Measurements from ENCODE around the gene RBM20.
"Not testable (repeated sequence)": the region's sequence is repeated elsewhere in the genome, so short reads cannot be mapped to it uniquely, and the experiment has no call there.

RBM20 gene

GRCh38 chr10:110762849-110763211 lies 118.7 kb downstream of the RBM20 start:
- DNase-seq (ENCODE audit: low read depth in 2 of 2), result no peak

- DNase-seq (ENCODE audit: low read depth in 2 of 2), result no peak
Measured at GRCh38 chr10:110764378-110764777, 120.2 kb downstream of the RBM20 start.

- no peak for DNase-seq (ENCODE audit: low read depth in 2 of 2)
Measured at GRCh38 chr10:110764793-110765512, 120.8 kb downstream of the RBM20 start.

GRCh38 chr10:110765513-110766319 lies 121.6 kb downstream of the RBM20 start:
- DNase-seq (ENCODE audit: low read depth in 2 of 2), result no peak

- DNase-seq (ENCODE audit: low read depth in 2 of 2), result not testable (repeated sequence)
Measured at GRCh38 chr10:110767601-110768000, 123.5 kb downstream of the RBM20 start.

- DNase-seq (ENCODE audit: low read depth in 2 of 2), result no peak
Measured at GRCh38 chr10:110770243-110770642, 126.1 kb downstream of the RBM20 start.

GRCh38 chr10:110771486-110771885 lies 127.3 kb downstream of the RBM20 start:
- no peak for DNase-seq (ENCODE audit: low read depth in 2 of 2)

- no peak for DNase-seq (ENCODE audit: low read depth in 2 of 2)
Measured at GRCh38 chr10:110771991-110772390, 127.9 kb downstream of the RBM20 start.

- DNase-seq (ENCODE audit: low read depth in 2 of 2), result no peak
Measured at GRCh38 chr10:110772454-110773025, 128.4 kb downstream of the RBM20 start.

- DNase-seq (ENCODE audit: low read depth in 2 of 2), result no peak
Measured at GRCh38 chr10:110773693-110774068, 129.5 kb downstream of the RBM20 start.

GRCh38 chr10:110774069-110775019 lies 130.2 kb downstream of the RBM20 start:
- peak; percentile 15 to 31 for DNase-seq (ENCODE audit: low read depth in 2 of 2)

GRCh38 chr10:110775020-110775375 lies 130.9 kb downstream of the RBM20 start:
- DNase-seq (ENCODE audit: low read depth in 2 of 2), result no peak

- no peak for DNase-seq (ENCODE audit: low read depth in 2 of 2)
Measured at GRCh38 chr10:110775406-110775805, 131.3 kb downstream of the RBM20 start.

GRCh38 chr10:110777017-110777416 lies 132.9 kb downstream of the RBM20 start:
- no peak for DNase-seq (ENCODE audit: low read depth in 2 of 2)

GRCh38 chr10:110777661-110778060 lies 133.5 kb downstream of the RBM20 start:
- no peak for DNase-seq (ENCODE audit: low read depth in 2 of 2)

GRCh38 chr10:110778211-110778610 lies 134.1 kb downstream of the RBM20 start:
- no peak for DNase-seq (ENCODE audit: low read depth in 2 of 2)

GRCh38 chr10:110779489-110779888 lies 135.4 kb downstream of the RBM20 start:
- no peak for DNase-seq (ENCODE audit: low read depth in 2 of 2)

GRCh38 chr10:110780704-110781103 lies 136.6 kb downstream of the RBM20 start:
- DNase-seq (ENCODE audit: low read depth in 2 of 2), result no peak

- no peak for DNase-seq (ENCODE audit: low read depth in 2 of 2)
Measured at GRCh38 chr10:110781139-110781538, 137.0 kb downstream of the RBM20 start.

GRCh38 chr10:110782616-110783015 lies 138.5 kb downstream of the RBM20 start:
- no peak for DNase-seq (ENCODE audit: low read depth in 2 of 2)

- DNase-seq (ENCODE audit: low read depth in 2 of 2), result peak; percentile 51 to 58
Measured at GRCh38 chr10:110783509-110784107, 139.5 kb downstream of the RBM20 start.

Data from stimulated activated CD4-positive, alpha-beta T cell treated with anti-CD3 and anti-CD28 coated beads, Interleukin-4, amount 100 ng/mL, for 48 hours (primary cell).